ENCODE results near the gene UBE2E3.

DNA sequence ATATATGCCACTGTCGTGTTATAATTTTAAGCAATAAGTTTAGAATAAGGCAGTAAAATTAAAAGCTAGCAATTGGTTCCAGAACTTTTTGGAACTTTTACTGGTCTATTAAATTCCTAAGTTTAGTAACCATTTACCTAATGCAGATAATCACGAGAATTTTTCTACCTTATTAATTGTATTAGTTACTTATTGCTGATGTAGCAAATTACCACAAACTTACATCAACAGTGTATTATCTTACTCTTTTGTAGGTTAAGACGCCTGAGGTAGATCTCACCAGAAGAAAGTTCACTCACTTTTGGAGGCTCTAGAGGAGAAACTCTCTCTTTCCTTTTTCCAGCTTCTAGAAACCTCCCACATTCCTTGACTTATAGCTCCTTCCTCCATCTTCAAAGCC, 14.0 kb upstream of the UBE2E3 start:
- TF ChIP-seq, protein P1, sequence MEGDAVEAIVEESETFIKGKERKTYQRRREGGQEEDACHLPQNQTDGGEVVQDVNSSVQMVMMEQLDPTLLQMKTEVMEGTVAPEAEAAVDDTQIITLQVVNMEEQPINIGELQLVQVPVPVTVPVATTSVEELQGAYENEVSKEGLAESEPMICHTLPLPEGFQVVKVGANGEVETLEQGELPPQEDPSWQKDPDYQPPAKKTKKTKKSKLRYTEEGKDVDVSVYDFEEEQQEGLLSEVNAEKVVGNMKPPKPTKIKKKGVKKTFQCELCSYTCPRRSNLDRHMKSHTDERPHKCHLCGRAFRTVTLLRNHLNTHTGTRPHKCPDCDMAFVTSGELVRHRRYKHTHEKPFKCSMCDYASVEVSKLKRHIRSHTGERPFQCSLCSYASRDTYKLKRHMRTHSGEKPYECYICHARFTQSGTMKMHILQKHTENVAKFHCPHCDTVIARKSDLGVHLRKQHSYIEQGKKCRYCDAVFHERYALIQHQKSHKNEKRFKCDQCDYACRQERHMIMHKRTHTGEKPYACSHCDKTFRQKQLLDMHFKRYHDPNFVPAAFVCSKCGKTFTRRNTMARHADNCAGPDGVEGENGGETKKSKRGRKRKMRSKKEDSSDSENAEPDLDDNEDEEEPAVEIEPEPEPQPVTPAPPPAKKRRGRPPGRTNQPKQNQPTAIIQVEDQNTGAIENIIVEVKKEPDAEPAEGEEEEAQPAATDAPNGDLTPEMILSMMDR (IDR thresholded peaks at IDR 0.05; ENCODE audit: low read depth, low read length, missing input control): no peak
- TF ChIP-seq TAF1 (conservative IDR thresholded peaks at IDR 0.05) (no peak), YY1 (IDR thresholded peaks at IDR 0.05) (no peak), JUND (IDR thresholded peaks at IDR 0.05) (no peak), GABPA (IDR thresholded peaks at IDR 0.05 in 1 of 2, conservative IDR thresholded peaks at IDR 0.05 in 1 of 2) (no peak), RAD21 (IDR thresholded peaks at IDR 0.05) (no peak), SP1 (IDR thresholded peaks at IDR 0.05) (no peak)
- TF ChIP-seq, protein P2, sequence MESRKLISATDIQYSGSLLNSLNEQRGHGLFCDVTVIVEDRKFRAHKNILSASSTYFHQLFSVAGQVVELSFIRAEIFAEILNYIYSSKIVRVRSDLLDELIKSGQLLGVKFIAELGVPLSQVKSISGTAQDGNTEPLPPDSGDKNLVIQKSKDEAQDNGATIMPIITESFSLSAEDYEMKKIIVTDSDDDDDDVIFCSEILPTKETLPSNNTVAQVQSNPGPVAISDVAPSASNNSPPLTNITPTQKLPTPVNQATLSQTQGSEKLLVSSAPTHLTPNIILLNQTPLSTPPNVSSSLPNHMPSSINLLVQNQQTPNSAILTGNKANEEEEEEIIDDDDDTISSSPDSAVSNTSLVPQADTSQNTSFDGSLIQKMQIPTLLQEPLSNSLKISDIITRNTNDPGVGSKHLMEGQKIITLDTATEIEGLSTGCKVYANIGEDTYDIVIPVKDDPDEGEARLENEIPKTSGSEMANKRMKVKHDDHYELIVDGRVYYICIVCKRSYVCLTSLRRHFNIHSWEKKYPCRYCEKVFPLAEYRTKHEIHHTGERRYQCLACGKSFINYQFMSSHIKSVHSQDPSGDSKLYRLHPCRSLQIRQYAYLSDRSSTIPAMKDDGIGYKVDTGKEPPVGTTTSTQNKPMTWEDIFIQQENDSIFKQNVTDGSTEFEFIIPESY (IDR thresholded peaks at IDR 0.05): no peak
- TF ChIP-seq, protein P3, sequence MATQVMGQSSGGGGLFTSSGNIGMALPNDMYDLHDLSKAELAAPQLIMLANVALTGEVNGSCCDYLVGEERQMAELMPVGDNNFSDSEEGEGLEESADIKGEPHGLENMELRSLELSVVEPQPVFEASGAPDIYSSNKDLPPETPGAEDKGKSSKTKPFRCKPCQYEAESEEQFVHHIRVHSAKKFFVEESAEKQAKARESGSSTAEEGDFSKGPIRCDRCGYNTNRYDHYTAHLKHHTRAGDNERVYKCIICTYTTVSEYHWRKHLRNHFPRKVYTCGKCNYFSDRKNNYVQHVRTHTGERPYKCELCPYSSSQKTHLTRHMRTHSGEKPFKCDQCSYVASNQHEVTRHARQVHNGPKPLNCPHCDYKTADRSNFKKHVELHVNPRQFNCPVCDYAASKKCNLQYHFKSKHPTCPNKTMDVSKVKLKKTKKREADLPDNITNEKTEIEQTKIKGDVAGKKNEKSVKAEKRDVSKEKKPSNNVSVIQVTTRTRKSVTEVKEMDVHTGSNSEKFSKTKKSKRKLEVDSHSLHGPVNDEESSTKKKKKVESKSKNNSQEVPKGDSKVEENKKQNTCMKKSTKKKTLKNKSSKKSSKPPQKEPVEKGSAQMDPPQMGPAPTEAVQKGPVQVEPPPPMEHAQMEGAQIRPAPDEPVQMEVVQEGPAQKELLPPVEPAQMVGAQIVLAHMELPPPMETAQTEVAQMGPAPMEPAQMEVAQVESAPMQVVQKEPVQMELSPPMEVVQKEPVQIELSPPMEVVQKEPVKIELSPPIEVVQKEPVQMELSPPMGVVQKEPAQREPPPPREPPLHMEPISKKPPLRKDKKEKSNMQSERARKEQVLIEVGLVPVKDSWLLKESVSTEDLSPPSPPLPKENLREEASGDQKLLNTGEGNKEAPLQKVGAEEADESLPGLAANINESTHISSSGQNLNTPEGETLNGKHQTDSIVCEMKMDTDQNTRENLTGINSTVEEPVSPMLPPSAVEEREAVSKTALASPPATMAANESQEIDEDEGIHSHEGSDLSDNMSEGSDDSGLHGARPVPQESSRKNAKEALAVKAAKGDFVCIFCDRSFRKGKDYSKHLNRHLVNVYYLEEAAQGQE (IDR thresholded peaks at IDR 0.05): no peak
- TF ChIP-seq, protein P4, sequence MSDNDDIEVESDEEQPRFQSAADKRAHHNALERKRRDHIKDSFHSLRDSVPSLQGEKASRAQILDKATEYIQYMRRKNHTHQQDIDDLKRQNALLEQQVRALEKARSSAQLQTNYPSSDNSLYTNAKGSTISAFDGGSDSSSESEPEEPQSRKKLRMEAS (IDR thresholded peaks at IDR 0.05): no peak

Data from liver (tissue), 3 donors.